GM21390 (cell line): ENCODE measurements around the gene TENM3.

ENCODE experiments used
- ATAC-seq: cut with Tn5 transposase; IDR thresholded peaks from one replicate; pipeline ENCODE4 v1.9.1; 2021; ENCODE audit not compliant: unreplicated experiment

The TENM3 gene

GRCh38 chr4:182828360-182829025 lies 585.3 kb downstream of the TENM3 start:
- peak; percentile 28 for ATAC-seq

- no peak for ATAC-seq
These were observed 586.0 kb downstream of the TENM3 start for GRCh38 chr4:182829196-182829595.

- no peak for ATAC-seq
These were observed 588.2 kb downstream of the TENM3 start for GRCh38 chr4:182831376-182831775.

GRCh38 chr4:182832352-182833120 lies 589.3 kb downstream of the TENM3 start:
- no peak for ATAC-seq

GRCh38 chr4:182835006-182835740 lies 592.0 kb downstream of the TENM3 start:
- no peak for ATAC-seq

GRCh38 chr4:182837831-182838230 lies 594.6 kb downstream of the TENM3 start:
- ATAC-seq: no peak

GRCh38 chr4:182838535-182838934 lies 595.3 kb downstream of the TENM3 start:
- ATAC-seq: no peak

- ATAC-seq: no peak
These were observed 596.1 kb downstream of the TENM3 start for GRCh38 chr4:182839256-182839655.

GRCh38 chr4:182840108-182840507 lies 596.9 kb downstream of the TENM3 start:
- no peak for ATAC-seq

GRCh38 chr4:182842104-182842600 lies 599.0 kb downstream of the TENM3 start:
- no peak for ATAC-seq

GRCh38 chr4:182842759-182843390 lies 599.7 kb downstream of the TENM3 start:
- no peak for ATAC-seq

GRCh38 chr4:182843808-182844325 lies 600.7 kb downstream of the TENM3 start:
- ATAC-seq: no peak

GRCh38 chr4:182845618-182846017 lies 602.4 kb downstream of the TENM3 start:
- no peak for ATAC-seq

- ATAC-seq: no peak
These were observed 602.8 kb downstream of the TENM3 start for GRCh38 chr4:182846036-182846435.

GRCh38 chr4:182847576-182848450 lies 604.6 kb downstream of the TENM3 start:
- no peak for ATAC-seq

- ATAC-seq: no peak
These were observed 605.5 kb downstream of the TENM3 start for GRCh38 chr4:182848685-182849084.
